Endodermal cell (in vitro differentiated cells): ENCODE results near the gene INPP5F. TPM values are rescaled to one million over a fixed set of nuclear protein-coding genes. Genes with fewer than 3 reads are reported as not detected.

Source experiments
- DNase-seq: peaks from one replicate; pipeline ENCODE4 v3.0.0-alpha.2; 2017
- H3K27ac ChIP-seq: 2 replicates; pipeline ENCODE4 v1.5.1; 2013; ENCODE audit warnings: mild to moderate bottlenecking, low read depth, low read length, moderate library complexity
- H3K27me3 ChIP-seq: 2 replicates; pipeline ENCODE4 v1.6.1; 2013; ENCODE audit warnings: mild to moderate bottlenecking, low read length, moderate library complexity; ENCODE audit not compliant: insufficient read depth, control insufficient read depth, poor library complexity, severe bottlenecking
- H3K36me3 ChIP-seq: 2 replicates; pipeline ENCODE4 v1.7.0; 2013; ENCODE audit warnings: mild to moderate bottlenecking, low read length, moderate library complexity; ENCODE audit not compliant: control insufficient read depth, insufficient read depth
- H3K4me1 ChIP-seq: one replicate; pipeline ENCODE4 v1.7.0; 2013; ENCODE audit warnings: low read length; ENCODE audit not compliant: control insufficient read depth, insufficient read depth
- H3K4me3 ChIP-seq: 2 replicates; pipeline ENCODE4 v1.5.1; 2013; ENCODE audit warnings: mild to moderate bottlenecking, low read length, moderate library complexity
- H3K9ac ChIP-seq: 2 replicates; pipeline ENCODE4 v1.6.1; 2013; ENCODE audit warnings: mild to moderate bottlenecking, low read length, moderate library complexity; ENCODE audit not compliant: poor library complexity, severe bottlenecking; ENCODE audit errors: extremely low read depth
- H3K9me3 ChIP-seq: 2 replicates; pipeline ENCODE4 v1.6.1; 2013; ENCODE audit warnings: mild to moderate bottlenecking, low read length, moderate library complexity; ENCODE audit not compliant: control insufficient read depth
- H3K27ac Mint-ChIP-seq: 2 replicates; pipeline ENCODE4 v1.8.0; 2020; ENCODE audit warnings: mixed read lengths
- H3K27me3 Mint-ChIP-seq: 2 replicates; pipeline ENCODE4 v1.8.0; 2021; ENCODE audit warnings: mild to moderate bottlenecking, mixed read lengths; ENCODE audit not compliant: insufficient read depth
- H3K36me3 Mint-ChIP-seq: 2 replicates; pipeline ENCODE4 v1.8.0; 2020; ENCODE audit warnings: low read depth, mixed read lengths
- H3K4me1 Mint-ChIP-seq: 2 replicates; pipeline ENCODE4 v1.8.0; 2020; ENCODE audit warnings: mixed read lengths
- H3K4me3 Mint-ChIP-seq: 2 replicates; pipeline ENCODE4 v1.8.0; 2020; ENCODE audit warnings: mild to moderate bottlenecking, moderate library complexity, mixed read lengths
- H3K9me3 Mint-ChIP-seq: 2 replicates; pipeline ENCODE4 v1.8.0; 2020; ENCODE audit warnings: mild to moderate bottlenecking, mixed read lengths
- WGBS, 2 experiments: methylation state at CpG; one replicate each; pipeline versions ENCODE4 v1.1.5 to v1.1.7; 2013; ENCODE audit warnings: missing lambda C conversion rate in 2 of 2, mixed read lengths in 1 of 2; ENCODE audit not compliant: insufficient coverage in 1 of 2, insufficient read length in 1 of 2; 5-methylcytosine and 5-hydroxymethylcytosine counted together
- total RNA-seq, 2 donors: library from RNA; stranded (reverse); fragmentation: NEBNext Ultra II Directional in 1 of 2; extraction: Animal tissue kit (Norgen Biotek cat#: 25700) in 1 of 2; gene quantifications; 2 replicates in 1 of 2; 3 replicates in 1 of 2; pipeline ENCODE4 v1.2.1, GENCODE V29; 2021
- TF ChIP-seq, protein P1 (sequence below): fragments of 200-600 bp; sonication (generic); conservative IDR thresholded peaks from 2 replicates; pipeline ENCODE4 v1.5.0; 2021; ENCODE audit warnings: antibody characterized with exemption, mild to moderate bottlenecking

The INPP5F gene
- total RNA-seq, 2 donors from 2014 or later, result 74.4 to 75.6 TPM

DNA sequence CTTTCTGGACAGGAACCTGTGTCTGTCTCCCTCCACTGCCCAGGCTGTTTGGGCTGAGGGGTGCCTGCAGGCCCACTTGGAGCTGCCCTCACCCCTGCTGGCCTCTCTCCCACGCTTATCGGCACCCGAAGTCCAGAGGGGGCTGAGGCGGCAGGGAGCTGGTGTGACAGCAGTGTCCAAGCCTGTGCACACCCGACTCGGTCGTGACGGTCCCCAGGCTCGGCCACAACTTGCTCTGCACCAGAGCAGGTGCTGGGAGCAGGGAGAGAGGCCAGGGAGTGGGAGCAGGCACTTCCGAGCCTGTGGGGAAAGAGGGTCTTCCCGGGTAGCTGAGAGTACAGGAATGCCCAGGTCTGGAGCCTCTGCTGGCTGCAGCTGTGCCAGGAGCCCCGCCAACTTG lies 23.0 kb downstream of the INPP5F start:
- no peak overlapping the region for H3K4me3 Mint-ChIP-seq

DNA sequence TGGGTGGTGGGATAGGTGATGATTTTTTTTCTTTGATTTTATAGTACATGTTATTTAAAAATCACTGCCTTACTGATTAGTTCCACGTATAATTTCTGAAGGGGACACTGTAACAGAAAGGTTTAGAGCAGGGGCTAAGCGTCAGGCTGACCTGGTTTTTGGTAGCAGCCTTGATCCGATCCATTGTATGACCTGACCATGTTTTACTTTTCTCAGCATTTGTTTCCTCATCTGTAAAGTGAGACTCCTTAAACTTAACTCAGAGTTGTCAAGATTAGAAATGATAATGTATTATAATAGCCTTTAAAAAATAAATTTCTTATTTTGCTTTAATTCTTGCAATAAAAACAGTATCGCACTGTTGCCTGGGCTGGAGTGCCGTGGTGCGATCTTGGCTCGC lies 23.6 kb downstream of the INPP5F start:
- peaks cover 9% of the 10 kb centered on the region for H3K4me1 Mint-ChIP-seq
- H3K27ac Mint-ChIP-seq, result no peak overlapping the region

More for the DNA sequence above, 23.0 kb downstream of the INPP5F start:
- Histone ChIP-seq H3K36me3 (peaks cover 22% of the 10 kb centered on the region), H3K9me3 (peaks cover 11% of the 10 kb centered on the region), H3K4me3 (no peak overlapping the region), H3K9ac (no peak overlapping the region), H3K4me1 (no peaks in the 10 kb centered on the region), H3K27ac (no peak overlapping the region), H3K27me3 (no peaks in the 10 kb centered on the region)
- DNase-seq, result no peak
- Mint-ChIP-seq H3K36me3 (peaks cover 2% of the 10 kb centered on the region), H3K27ac (no peak overlapping the region), H3K4me1 (peaks cover 9% of the 10 kb centered on the region), H3K9me3 (peaks cover 9% of the 10 kb centered on the region), H3K27me3 (no peaks in the 10 kb centered on the region)
- TF ChIP-seq, protein P1, sequence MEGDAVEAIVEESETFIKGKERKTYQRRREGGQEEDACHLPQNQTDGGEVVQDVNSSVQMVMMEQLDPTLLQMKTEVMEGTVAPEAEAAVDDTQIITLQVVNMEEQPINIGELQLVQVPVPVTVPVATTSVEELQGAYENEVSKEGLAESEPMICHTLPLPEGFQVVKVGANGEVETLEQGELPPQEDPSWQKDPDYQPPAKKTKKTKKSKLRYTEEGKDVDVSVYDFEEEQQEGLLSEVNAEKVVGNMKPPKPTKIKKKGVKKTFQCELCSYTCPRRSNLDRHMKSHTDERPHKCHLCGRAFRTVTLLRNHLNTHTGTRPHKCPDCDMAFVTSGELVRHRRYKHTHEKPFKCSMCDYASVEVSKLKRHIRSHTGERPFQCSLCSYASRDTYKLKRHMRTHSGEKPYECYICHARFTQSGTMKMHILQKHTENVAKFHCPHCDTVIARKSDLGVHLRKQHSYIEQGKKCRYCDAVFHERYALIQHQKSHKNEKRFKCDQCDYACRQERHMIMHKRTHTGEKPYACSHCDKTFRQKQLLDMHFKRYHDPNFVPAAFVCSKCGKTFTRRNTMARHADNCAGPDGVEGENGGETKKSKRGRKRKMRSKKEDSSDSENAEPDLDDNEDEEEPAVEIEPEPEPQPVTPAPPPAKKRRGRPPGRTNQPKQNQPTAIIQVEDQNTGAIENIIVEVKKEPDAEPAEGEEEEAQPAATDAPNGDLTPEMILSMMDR, result no peak
- WGBS, 2 experiments, result 87 to 97% methylated on average over 7 to 11 of the region's 12 CpGs

DNA sequence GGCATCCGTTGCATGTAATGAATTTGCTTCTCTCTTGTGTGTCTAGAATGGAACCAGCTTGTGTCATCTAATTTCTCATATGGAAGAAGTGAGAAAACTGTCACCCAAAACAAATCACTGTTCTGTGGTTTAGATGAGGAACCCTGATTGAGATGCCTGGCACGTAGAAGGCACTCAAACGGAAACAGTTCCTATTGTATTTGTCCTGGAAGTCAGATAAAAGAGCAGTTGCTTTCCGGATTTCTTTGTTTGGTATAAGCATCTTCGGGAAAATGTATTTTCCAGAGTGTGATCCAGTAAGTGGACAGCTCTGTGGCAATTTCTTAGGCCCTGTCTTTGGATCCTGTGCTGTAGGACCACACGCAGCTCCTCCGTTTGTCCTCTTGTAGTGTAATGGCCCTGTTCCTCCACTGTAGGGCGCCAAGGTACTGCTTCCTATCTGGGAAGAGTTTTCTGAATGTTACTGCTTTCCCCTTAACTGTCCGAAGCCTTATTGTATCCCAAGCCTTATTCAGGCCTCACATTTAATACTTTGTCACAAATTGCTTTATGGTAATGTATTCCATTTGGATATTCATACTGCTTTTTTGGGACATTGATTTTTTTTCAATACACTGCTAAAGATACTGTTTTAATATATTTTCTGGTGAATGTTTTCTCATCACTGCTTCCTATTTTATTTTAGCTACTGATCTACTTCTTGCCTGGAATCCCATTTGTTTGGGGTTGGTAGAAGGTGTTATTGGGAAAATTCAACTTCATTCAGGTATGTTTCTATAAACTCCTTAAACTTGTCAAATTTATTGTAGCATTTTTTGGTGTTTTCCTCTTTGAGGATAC lies 24.8 kb downstream of the INPP5F start:
- Mint-ChIP-seq H3K4me1 (peaks cover 9% of the 10 kb centered on the region), H3K9me3 (peaks cover 9% of the 10 kb centered on the region), H3K4me3 (no peak overlapping the region), H3K36me3 (peaks cover 4% of the 10 kb centered on the region), H3K27me3 (no peaks in the 10 kb centered on the region), H3K27ac (no peak overlapping the region)
- Histone ChIP-seq H3K27me3 (no peaks in the 10 kb centered on the region), H3K4me3 (no peak overlapping the region), H3K9me3 (peaks cover 11% of the 10 kb centered on the region), H3K4me1 (peaks cover 2% of the 10 kb centered on the region), H3K27ac (no peak overlapping the region), H3K9ac (no peak overlapping the region), H3K36me3 (peaks cover 22% of the 10 kb centered on the region)
- WGBS, 2 experiments, result 38 to 40% methylated on average over 7 to 9 of the region's 9 CpGs
- TF ChIP-seq, protein P1, result peak; percentile 94
- DNase-seq, result peak; percentile 90

More for the DNA sequence above, 23.6 kb downstream of the INPP5F start:
- no peaks in the 10 kb centered on the region for H3K27me3 ChIP-seq
- H3K27ac ChIP-seq, result no peak overlapping the region
- Mint-ChIP-seq H3K36me3 (peaks cover 2% of the 10 kb centered on the region), H3K9me3 (peaks cover 9% of the 10 kb centered on the region), H3K4me3 (no peak overlapping the region), H3K27me3 (no peaks in the 10 kb centered on the region)
- H3K9me3 ChIP-seq, result peaks cover 11% of the 10 kb centered on the region
- H3K36me3 ChIP-seq, result peaks cover 22% of the 10 kb centered on the region
- no peak overlapping the region for H3K4me3 ChIP-seq
- WGBS, 2 experiments, result 95 to 96% methylated on average over 7 of the region's 7 CpGs
- TF ChIP-seq, protein P1, result no peak
- H3K4me1 ChIP-seq, result no peaks in the 10 kb centered on the region
- H3K9ac ChIP-seq, result no peak overlapping the region
- DNase-seq, result no peak
